Left ventricle myocardium inferior (tissue), 1 donor: ENCODE measurements around the gene MBNL2. TPM values are rescaled to one million over a fixed set of nuclear protein-coding genes. Genes with fewer than 3 reads are reported as not detected.

Experiments used
- DNase-seq: peaks from one replicate; pipeline ENCODE4 v3.0.0-alpha.2; 2020
- H3K27ac ChIP-seq: fragments of 200-600 bp; replicated peaks from 2 replicates; pipeline ENCODE4 v1.8.0; 2021
- H3K27me3 ChIP-seq: fragments of 200-600 bp; 2 replicates; pipeline ENCODE4 v1.8.0; 2021; ENCODE audit warnings: low read depth
- H3K36me3 ChIP-seq: fragments of 200-600 bp; 2 replicates; pipeline ENCODE4 v1.8.0; 2021
- H3K4me1 ChIP-seq: fragments of 200-600 bp; 2 replicates; pipeline ENCODE4 v1.8.0; 2021
- H3K4me3 ChIP-seq: fragments of 200-600 bp; 2 replicates; pipeline ENCODE4 v1.8.0; 2021; ENCODE audit warnings: mild to moderate bottlenecking, moderate library complexity
- H3K9me3 ChIP-seq: fragments of 200-600 bp; replicated peaks from 2 replicates; pipeline ENCODE4 v1.8.0; 2021
- intact Hi-C: fragments of 100-400 bp; cut with micrococcal nuclease; formaldehyde crosslinking; loops from one replicate; pipeline ENCODE4 v1.11.0; 2022
- total RNA-seq: library from RNA; stranded (reverse); fragmentation: NEBNext Ultra II Directional; extraction: Animal tissue kit (Norgen Biotek cat#: 25700); gene quantifications from one replicate; pipeline ENCODE4 v1.2.1, GENCODE V29; 2021
- TF ChIP-seq, protein P1 (sequence below): fragments of 200-600 bp; IDR thresholded peaks from 2 replicates; pipeline ENCODE4 v1.8.0; 2021; ENCODE audit warnings: antibody characterized with exemption, mild to moderate bottlenecking, borderline replicate concordance
- donor health status: DM: no; HTN: yes; CAD: no; lungs with severe emphysema.

Gene MBNL2
- total RNA-seq, 1 donor from 2014 or later, result 76.5 TPM

DNA sequence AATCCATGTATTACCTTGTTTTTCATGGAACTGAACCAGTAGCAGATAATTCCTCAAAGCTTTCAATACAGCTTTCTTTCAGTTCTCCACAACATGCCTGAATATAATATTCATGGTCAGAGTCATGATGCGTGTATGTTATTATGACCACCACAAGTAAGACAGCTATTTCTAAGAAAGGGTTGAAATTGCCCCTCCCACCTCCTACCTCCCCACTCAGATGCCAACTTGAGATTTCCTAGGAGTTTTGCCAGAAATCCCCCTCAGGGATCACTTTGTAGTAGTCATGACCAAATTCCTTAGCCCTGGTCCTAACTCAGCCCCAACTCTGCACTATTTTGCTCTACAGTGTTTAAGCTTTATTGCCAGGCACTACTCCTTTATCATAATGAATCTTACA lies 141.9 kb downstream of the MBNL2 start:
- DNase-seq, result no peak
- intact Hi-C loops, result no loop called here
- TF ChIP-seq, protein P1, sequence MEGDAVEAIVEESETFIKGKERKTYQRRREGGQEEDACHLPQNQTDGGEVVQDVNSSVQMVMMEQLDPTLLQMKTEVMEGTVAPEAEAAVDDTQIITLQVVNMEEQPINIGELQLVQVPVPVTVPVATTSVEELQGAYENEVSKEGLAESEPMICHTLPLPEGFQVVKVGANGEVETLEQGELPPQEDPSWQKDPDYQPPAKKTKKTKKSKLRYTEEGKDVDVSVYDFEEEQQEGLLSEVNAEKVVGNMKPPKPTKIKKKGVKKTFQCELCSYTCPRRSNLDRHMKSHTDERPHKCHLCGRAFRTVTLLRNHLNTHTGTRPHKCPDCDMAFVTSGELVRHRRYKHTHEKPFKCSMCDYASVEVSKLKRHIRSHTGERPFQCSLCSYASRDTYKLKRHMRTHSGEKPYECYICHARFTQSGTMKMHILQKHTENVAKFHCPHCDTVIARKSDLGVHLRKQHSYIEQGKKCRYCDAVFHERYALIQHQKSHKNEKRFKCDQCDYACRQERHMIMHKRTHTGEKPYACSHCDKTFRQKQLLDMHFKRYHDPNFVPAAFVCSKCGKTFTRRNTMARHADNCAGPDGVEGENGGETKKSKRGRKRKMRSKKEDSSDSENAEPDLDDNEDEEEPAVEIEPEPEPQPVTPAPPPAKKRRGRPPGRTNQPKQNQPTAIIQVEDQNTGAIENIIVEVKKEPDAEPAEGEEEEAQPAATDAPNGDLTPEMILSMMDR, result no peak
- no peak overlapping the region for H3K27ac ChIP-seq
- no peaks in the 10 kb centered on the region for H3K9me3 ChIP-seq
- H3K4me1 ChIP-seq, result peaks cover 37% of the 10 kb centered on the region
- H3K4me3 ChIP-seq, result no peak overlapping the region
- H3K36me3 ChIP-seq, result peaks cover 50% of the 10 kb centered on the region
- H3K27me3 ChIP-seq, result no peaks in the 10 kb centered on the region

DNA sequence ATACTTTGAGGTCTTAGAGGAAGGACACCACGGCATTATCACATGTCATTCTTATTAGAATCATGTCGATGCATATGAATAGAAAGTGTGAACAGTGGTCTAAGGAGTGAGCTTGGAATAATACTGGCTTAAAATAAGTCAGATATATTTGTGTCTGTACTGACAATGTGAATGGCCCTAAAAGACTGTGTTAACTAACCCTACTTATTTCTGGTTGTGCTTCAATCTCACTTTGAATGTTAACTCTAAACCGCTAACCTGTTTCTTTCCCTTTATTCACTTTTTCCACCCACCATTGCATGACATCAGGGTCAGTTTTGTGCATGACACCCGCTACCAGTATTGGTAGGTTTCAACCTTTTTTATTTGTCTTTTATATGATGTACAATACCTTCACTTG lies 142.7 kb downstream of the MBNL2 start:
- Histone ChIP-seq H3K4me1 (peaks cover 33% of the 10 kb centered on the region), H3K27me3 (no peaks in the 10 kb centered on the region), H3K36me3 (peaks cover 50% of the 10 kb centered on the region), H3K27ac (no peak overlapping the region), H3K9me3 (no peaks in the 10 kb centered on the region), H3K4me3 (no peak overlapping the region)
- DNase-seq, result no peak
- TF ChIP-seq, protein P1, result no peak
- intact Hi-C loops, result no loop called here

DNA sequence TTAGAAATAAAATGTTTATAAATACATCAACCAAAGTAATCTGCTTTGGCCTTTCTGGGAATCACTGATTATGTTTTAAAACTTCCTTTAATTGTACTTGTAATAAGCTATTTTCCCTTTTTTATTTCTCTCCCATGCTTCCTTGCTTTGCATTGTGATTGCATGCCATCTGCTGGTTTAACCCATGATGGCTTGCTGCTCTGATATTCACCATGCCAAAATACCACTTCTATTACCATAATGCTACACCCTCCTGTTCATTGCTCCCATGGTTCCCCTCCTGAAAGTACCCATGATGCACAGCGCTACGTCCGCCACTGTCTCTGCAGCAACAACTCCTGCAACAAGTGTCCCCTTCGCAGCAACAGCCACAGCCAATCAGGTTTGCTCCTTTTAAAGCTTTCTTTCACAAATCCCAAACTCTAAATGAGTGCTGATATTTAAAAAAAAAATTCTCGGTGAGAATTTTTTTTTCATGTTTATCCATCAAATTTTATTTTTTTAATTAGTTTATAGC lies 144.1 kb downstream of the MBNL2 start:
- TF ChIP-seq, protein P1, result no peak
- Histone ChIP-seq H3K4me3 (no peak overlapping the region), H3K9me3 (no peaks in the 10 kb centered on the region), H3K27ac (no peak overlapping the region), H3K27me3 (no peaks in the 10 kb centered on the region), H3K36me3 (peaks cover 41% of the 10 kb centered on the region), H3K4me1 (peaks cover 33% of the 10 kb centered on the region)
- no peak for DNase-seq
- intact Hi-C loops, result no loop called here

DNA sequence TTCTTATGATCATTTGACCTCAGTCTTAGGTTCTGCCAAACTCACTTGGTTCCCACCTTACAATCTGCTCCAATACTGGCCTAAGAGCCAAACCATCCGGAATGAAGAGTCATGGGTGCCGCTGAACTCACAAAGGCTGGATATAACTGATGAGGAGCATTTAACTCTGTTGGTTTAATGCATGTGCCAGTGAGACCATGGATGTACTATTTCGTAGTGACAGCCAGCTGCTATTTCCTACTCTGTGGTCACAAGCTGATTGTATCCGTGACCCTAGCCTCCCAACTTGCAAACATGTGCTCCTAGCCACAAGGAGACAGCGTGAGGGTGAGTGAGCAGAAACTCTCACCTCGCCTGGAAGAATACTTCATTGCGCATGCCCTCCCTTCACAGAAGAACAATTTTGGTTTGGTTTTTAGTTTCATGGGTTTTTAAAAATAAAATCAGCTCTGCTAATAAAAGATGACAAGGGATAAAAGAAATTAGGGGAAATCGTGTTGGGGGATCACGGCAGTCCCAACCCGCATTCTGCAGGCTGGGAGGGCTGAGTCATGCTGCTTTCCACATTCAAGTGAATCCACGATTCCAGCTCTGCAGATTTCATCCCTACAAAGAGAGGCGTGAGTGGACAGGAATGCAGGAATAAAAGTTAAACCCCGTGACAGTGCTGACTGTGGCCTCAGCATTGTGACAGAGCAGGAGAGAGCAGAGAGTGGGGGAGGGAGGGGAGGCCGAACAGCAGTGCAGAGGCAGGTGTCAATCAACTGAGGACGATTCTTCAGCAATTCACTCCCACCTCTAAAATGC lies 145.1 kb downstream of the MBNL2 start:
- no peak overlapping the region for H3K4me3 ChIP-seq
- H3K4me1 ChIP-seq, result peaks cover 33% of the 10 kb centered on the region
- intact Hi-C loops, result no loop called here
- no peaks in the 10 kb centered on the region for H3K27me3 ChIP-seq
- no peak for DNase-seq
- TF ChIP-seq, protein P1, result no peak
- H3K27ac ChIP-seq, result no peak overlapping the region
- H3K36me3 ChIP-seq, result peaks cover 45% of the 10 kb centered on the region
- H3K9me3 ChIP-seq, result no peaks in the 10 kb centered on the region

DNA sequence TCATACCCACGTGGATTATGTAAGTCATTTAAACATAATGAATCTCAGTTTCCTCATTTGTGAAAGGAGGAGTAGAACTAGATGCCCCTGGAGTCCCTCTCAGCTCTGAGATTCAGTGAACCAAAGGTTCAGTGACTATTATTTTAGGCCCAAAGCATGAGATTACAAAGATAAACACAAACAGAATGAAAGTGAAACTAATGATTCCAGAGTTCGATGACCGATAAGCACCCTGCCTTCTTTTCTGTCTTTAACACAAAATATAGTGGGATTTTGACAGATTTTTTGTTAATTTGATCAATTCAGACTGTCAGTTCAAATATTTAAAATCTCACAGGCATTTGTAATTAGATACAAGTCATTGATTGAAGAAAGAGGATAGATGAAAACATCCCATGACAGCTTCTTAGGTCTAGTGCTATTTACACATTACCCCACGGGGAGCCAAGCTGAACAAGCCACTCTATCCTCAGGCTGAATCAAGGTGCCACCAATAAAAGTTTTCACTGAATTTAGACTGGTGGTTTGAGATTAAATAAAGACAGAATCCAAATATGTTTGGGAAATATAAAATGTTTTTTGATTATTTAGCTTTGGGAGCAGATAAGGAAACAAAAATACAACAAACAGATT lies 147.2 kb downstream of the MBNL2 start:
- no peaks in the 10 kb centered on the region for H3K9me3 ChIP-seq
- TF ChIP-seq, protein P1, result no peak
- no peaks in the 10 kb centered on the region for H3K27me3 ChIP-seq
- H3K27ac ChIP-seq, result peak overlapping the region; percentile 34
- no peak for DNase-seq
- intact Hi-C loops, result no loop called here
- H3K36me3 ChIP-seq, result peaks cover 45% of the 10 kb centered on the region
- peak overlapping the region; percentile 56 for H3K4me3 ChIP-seq
- H3K4me1 ChIP-seq, result peaks cover 27% of the 10 kb centered on the region
